ENCODE results near the gene PKNOX1. TPM values are rescaled to one million over a fixed set of nuclear protein-coding genes. Genes with fewer than 3 reads are reported as not detected.
A peak's percentile ranks its signal among the peaks of the same experiment; 100 is the strongest.

PKNOX1 gene
- total and polyA plus RNA-seq, 9 of the 15 experiments (the other 6 are each of a cell fraction or from before 2014, with no cell fraction given): 8.8 to 25.9 (median 13.2) TPM

DNA sequence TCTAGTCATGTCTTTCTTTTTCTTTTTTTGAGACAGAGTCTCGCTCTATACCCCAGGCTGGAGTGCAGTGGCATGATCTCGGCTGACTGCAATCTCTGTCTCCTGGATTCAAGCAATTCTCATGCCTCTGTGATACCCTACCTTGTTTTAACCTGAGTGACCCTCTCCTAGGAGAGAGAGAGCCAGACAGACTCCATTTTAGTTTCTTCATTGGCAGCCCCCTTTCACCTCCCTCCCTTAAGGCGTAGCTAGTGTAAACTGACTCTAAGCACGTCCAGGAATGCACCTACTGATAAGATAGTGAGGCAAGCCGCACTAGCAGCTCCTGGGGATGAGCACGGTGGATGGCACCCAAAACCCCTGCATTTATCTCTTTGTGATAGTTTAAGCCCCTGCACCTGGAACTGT is 5.2 kb upstream of the PKNOX1 start (continued):
- TF ChIP-seq ZBTB49 (CRISPR knock-in tag; IDR thresholded peaks at IDR 0.05; ENCODE audit: borderline replicate concordance) (no peak), DPF2 (IDR thresholded peaks at IDR 0.05) (peak; percentile 67; the same call in 1 of the 2 replicates), ZNF764 (CRISPR knock-in tag; IDR thresholded peaks at IDR 0.05; ENCODE audit: low read depth) (no peak), POU5F1 (IDR thresholded peaks at IDR 0.05; ENCODE audit: borderline replicate concordance, low read depth, low read length, partially characterized antibody) (no peak), ZNF717 (CRISPR knock-in tag; IDR thresholded peaks at IDR 0.05) (no peak), ZNF551 (CRISPR knock-in tag; IDR thresholded peaks at IDR 0.05) (no peak), ZNF3 (CRISPR knock-in tag; IDR thresholded peaks at IDR 0.05) (no peak), SIX5 (IDR thresholded peaks at IDR 0.05; ENCODE audit: borderline replicate concordance in 1 of 2, insufficient read depth in 1 of 2, low read depth in 1 of 2, low read length in 2 of 2) (no peak), RBM22 (IDR thresholded peaks at IDR 0.05; ENCODE audit: low read depth, low read length, poor library complexity, severe bottlenecking) (no peak), SMARCA5 (IDR thresholded peaks at IDR 0.05) (no peak), POLR2H (tag; IDR thresholded peaks at IDR 0.05; ENCODE audit: low read depth) (no peak), BCOR (IDR thresholded peaks at IDR 0.05) (no peak), ZNF354B (CRISPR knock-in tag; IDR thresholded peaks at IDR 0.05) (no peak), E2F1 (CRISPR knock-in tag; IDR thresholded peaks at IDR 0.05) (no peak), VEZF1 (CRISPR knock-in tag; IDR thresholded peaks at IDR 0.05) (peak; percentile 40; the same call in 1 of the 2 replicates), PCBP2 (IDR thresholded peaks at IDR 0.05; ENCODE audit: low read depth, low read length, poor library complexity, severe bottlenecking) (no peak), STAG1 (CRISPR knock-in tag; IDR thresholded peaks at IDR 0.05; ENCODE audit: borderline replicate concordance) (no peak), NCOR1 (IDR thresholded peaks at IDR 0.05) (no peak), ZFP36 (IDR thresholded peaks at IDR 0.05; ENCODE audit: low read depth, low read length, partially characterized antibody) (no peak), E2F6 (IDR thresholded peaks at IDR 0.05; ENCODE audit: borderline replicate concordance in 1 of 2, extremely low read depth in 1 of 2, insufficient read depth in 1 of 2, insufficient read length in 1 of 2, low read depth in 1 of 2, low read length in 1 of 2, poor library complexity in 1 of 2, severe bottlenecking in 1 of 2) (no peak), ARNT (IDR thresholded peaks at IDR 0.05) (no peak)
- TF ChIP-seq, protein P1, sequence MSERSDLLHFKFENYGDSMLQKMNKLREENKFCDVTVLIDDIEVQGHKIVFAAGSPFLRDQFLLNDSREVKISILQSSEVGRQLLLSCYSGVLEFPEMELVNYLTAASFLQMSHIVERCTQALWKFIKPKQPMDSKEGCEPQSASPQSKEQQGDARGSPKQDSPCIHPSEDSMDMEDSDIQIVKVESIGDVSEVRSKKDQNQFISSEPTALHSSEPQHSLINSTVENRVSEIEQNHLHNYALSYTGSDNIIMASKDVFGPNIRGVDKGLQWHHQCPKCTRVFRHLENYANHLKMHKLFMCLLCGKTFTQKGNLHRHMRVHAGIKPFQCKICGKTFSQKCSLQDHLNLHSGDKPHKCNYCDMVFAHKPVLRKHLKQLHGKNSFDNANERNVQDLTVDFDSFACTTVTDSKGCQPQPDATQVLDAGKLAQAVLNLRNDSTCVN (CRISPR knock-in tag; IDR thresholded peaks at IDR 0.05): no peak

All from K562 (cell line).